Right lung (tissue), 5 donors: ENCODE results near the gene FARS2. TPM values are rescaled to one million over a fixed set of nuclear protein-coding genes. Genes with fewer than 3 reads are reported as not detected.
A peak's percentile ranks its signal among the peaks of the same experiment; 100 is the strongest.

Source experiments
- DNase-seq, 2 donors: peaks; one replicate each; pipeline ENCODE4 v3.0.0-alpha.2; 2013
- polyA plus RNA-seq, 5 donors: library from polyadenylated mRNA; unstranded; fragments of 120-200 nt; gene quantifications; one replicate each; pipeline versions ENCODE4 v1.2.1 to v1.2.3, GENCODE V29; 2013; ENCODE audit warnings: inconsistent platforms in 1 of 5, low replicate concordance in 1 of 5; ENCODE audit not compliant: insufficient read length in 5 of 5, insufficient read depth in 1 of 5

FARS2 gene
- polyA plus RNA-seq, 5 donors: 15.8 to 18.7 (median 18.0) TPM

GRCh38 chr6:5501837-5502236, 240.5 kb downstream of the FARS2 start:
- DNase-seq: no peak

GRCh38 chr6:5504078-5504477, 242.8 kb downstream of the FARS2 start:
- no peak for DNase-seq

- DNase-seq: no peak
Observed at GRCh38 chr6:5506149-5506548, 244.8 kb downstream of the FARS2 start.

- DNase-seq: no peak
Observed at GRCh38 chr6:5506597-5506996, 245.3 kb downstream of the FARS2 start.

- DNase-seq: no peak
Observed at GRCh38 chr6:5507131-5507681, 245.9 kb downstream of the FARS2 start.

- DNase-seq: no peak
Observed at GRCh38 chr6:5509106-5509505, 247.8 kb downstream of the FARS2 start.

GRCh38 chr6:5510331-5511133, 249.2 kb downstream of the FARS2 start:
- no peak for DNase-seq

- DNase-seq: peak; percentile 7 to 11
Observed at GRCh38 chr6:5511954-5512353, 250.6 kb downstream of the FARS2 start.

- DNase-seq: no peak
Observed at GRCh38 chr6:5512422-5512821, 251.1 kb downstream of the FARS2 start.

- no peak for DNase-seq
Observed at GRCh38 chr6:5513408-5513807, 252.1 kb downstream of the FARS2 start.

- no peak for DNase-seq
Observed at GRCh38 chr6:5514353-5514752, 253.0 kb downstream of the FARS2 start.

GRCh38 chr6:5515200-5515599, 253.9 kb downstream of the FARS2 start:
- no peak for DNase-seq

- no peak for DNase-seq
Observed at GRCh38 chr6:5516036-5516435, 254.7 kb downstream of the FARS2 start.

GRCh38 chr6:5517796-5518195, 256.5 kb downstream of the FARS2 start:
- no peak for DNase-seq

GRCh38 chr6:5518936-5519491, 257.7 kb downstream of the FARS2 start:
- no peak for DNase-seq

- no peak for DNase-seq
Observed at GRCh38 chr6:5520796-5521195, 259.5 kb downstream of the FARS2 start.

GRCh38 chr6:5521322-5521721, 260.0 kb downstream of the FARS2 start:
- DNase-seq: no peak

GRCh38 chr6:5522147-5522546, 260.8 kb downstream of the FARS2 start:
- no peak for DNase-seq

GRCh38 chr6:5524110-5524509, 262.8 kb downstream of the FARS2 start:
- no peak for DNase-seq

- DNase-seq: peak; percentile 22 to 31
Observed at GRCh38 chr6:5525209-5525608, 263.9 kb downstream of the FARS2 start.

- DNase-seq: no peak
Observed at GRCh38 chr6:5529015-5529414, 267.7 kb downstream of the FARS2 start.

GRCh38 chr6:5529733-5530132, 268.4 kb downstream of the FARS2 start:
- no peak for DNase-seq

- no peak for DNase-seq
Observed at GRCh38 chr6:5531161-5531560, 269.8 kb downstream of the FARS2 start.
